ENCODE results near the gene ETV1. TPM values are rescaled to one million over a fixed set of nuclear protein-coding genes. Genes with fewer than 3 reads are reported as not detected.

ETV1 gene
- polyA plus RNA-seq, 1 donor from 2014 or later, result 1.5 TPM

GRCh38 chr7:13850185-13850752 lies 139.2 kb downstream of the ETV1 start:
- Histone ChIP-seq H3F3A (ENCODE audit: insufficient read depth, low read length, poor library complexity, severe bottlenecking) (no peaks in the 10 kb centered on the region), H3K36me3 (ENCODE audit: insufficient read depth, low read length) (no peaks in the 10 kb centered on the region), H2AFZ (ENCODE audit: low read depth, low read length) (no peak overlapping the region), H4K20me1 (ENCODE audit: insufficient read depth) (no peaks in the 10 kb centered on the region), H3K27ac (ENCODE audit: low read length) (no peak overlapping the region), H3K27me3 (ENCODE audit: insufficient read depth, low read depth, low read length) (no peaks in the 10 kb centered on the region), H3K4me3 (ENCODE audit: low read length) (no peak overlapping the region), H3K9ac (ENCODE audit: low read length) (no peak overlapping the region), H3K79me2 (replicated peaks; ENCODE audit: insufficient read depth, low read length) (no peaks in the 10 kb centered on the region), H3K9me2 (ENCODE audit: insufficient read depth, low read length) (no peaks in the 10 kb centered on the region), H3K9me3 (ENCODE audit: low read length) (no peaks in the 10 kb centered on the region), H3K4me2 (ENCODE audit: low read length) (no peak overlapping the region)
- TF ChIP-seq TAF1 (IDR thresholded peaks at IDR 0.05; ENCODE audit: low read depth) (no peak), POLR2AphosphoS5 (IDR thresholded peaks at IDR 0.05) (peak; percentile 22)

DNA sequence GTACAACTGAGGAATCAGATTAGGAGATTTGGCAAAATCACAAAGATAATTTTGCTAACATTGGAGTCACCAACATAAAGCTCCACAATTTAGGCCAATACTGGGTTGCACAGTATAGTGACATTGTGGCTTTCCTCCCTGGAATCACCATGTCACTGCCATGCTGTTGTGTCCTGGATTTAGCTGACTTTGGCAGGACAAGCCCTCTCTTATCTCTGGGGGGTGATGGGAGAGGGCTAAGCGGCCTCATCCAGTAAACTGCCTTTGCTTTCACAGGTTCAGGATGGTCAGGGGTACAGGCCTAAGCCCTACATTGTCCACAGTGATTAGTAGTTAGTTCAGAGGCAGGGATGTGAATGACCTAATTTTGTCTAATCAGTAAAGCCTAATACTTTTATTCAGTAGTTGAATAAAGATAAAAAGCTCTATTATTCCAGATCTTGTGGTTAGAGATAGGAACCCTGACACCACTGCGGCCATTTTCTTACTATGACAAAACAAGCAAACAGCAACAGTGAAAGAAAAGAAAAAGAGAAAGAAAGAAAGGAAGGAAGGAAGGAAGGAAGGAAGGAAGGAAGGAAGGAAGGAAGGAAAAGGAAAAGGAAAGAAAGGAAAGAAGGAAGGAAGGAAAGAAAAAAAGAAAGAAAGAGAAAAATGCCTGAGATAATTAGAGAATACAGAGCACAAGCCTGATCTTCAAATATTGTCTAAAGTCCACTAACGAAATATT lies 140.1 kb downstream of the ETV1 start:
- Histone ChIP-seq H3K9me3 (ENCODE audit: low read length) (no peaks in the 10 kb centered on the region), H3K79me2 (replicated peaks; ENCODE audit: insufficient read depth, low read length) (no peaks in the 10 kb centered on the region), H3K36me3 (ENCODE audit: insufficient read depth, low read length) (no peaks in the 10 kb centered on the region), H3K9me2 (ENCODE audit: insufficient read depth, low read length) (no peaks in the 10 kb centered on the region), H3K27me3 (ENCODE audit: insufficient read depth, low read depth, low read length) (no peaks in the 10 kb centered on the region), H3K4me3 (ENCODE audit: low read length) (no peak overlapping the region), H3K4me2 (ENCODE audit: low read length) (no peak overlapping the region), H3F3A (ENCODE audit: insufficient read depth, low read length, poor library complexity, severe bottlenecking) (no peaks in the 10 kb centered on the region), H3K27ac (ENCODE audit: low read length) (no peak overlapping the region), H3K9ac (ENCODE audit: low read length) (no peak overlapping the region), H4K20me1 (ENCODE audit: insufficient read depth) (no peaks in the 10 kb centered on the region), H2AFZ (ENCODE audit: low read depth, low read length) (no peak overlapping the region)
- TF ChIP-seq POLR2AphosphoS5 (IDR thresholded peaks at IDR 0.05) (no peak), EZH2 (IDR thresholded peaks at IDR 0.05; ENCODE audit: borderline replicate concordance, insufficient read depth, low read length, poor library complexity, severe bottlenecking) (no peak)
- TF ChIP-seq, protein P1, sequence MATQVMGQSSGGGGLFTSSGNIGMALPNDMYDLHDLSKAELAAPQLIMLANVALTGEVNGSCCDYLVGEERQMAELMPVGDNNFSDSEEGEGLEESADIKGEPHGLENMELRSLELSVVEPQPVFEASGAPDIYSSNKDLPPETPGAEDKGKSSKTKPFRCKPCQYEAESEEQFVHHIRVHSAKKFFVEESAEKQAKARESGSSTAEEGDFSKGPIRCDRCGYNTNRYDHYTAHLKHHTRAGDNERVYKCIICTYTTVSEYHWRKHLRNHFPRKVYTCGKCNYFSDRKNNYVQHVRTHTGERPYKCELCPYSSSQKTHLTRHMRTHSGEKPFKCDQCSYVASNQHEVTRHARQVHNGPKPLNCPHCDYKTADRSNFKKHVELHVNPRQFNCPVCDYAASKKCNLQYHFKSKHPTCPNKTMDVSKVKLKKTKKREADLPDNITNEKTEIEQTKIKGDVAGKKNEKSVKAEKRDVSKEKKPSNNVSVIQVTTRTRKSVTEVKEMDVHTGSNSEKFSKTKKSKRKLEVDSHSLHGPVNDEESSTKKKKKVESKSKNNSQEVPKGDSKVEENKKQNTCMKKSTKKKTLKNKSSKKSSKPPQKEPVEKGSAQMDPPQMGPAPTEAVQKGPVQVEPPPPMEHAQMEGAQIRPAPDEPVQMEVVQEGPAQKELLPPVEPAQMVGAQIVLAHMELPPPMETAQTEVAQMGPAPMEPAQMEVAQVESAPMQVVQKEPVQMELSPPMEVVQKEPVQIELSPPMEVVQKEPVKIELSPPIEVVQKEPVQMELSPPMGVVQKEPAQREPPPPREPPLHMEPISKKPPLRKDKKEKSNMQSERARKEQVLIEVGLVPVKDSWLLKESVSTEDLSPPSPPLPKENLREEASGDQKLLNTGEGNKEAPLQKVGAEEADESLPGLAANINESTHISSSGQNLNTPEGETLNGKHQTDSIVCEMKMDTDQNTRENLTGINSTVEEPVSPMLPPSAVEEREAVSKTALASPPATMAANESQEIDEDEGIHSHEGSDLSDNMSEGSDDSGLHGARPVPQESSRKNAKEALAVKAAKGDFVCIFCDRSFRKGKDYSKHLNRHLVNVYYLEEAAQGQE (IDR thresholded peaks at IDR 0.05; ENCODE audit: borderline replicate concordance), result no peak

- no peaks in the 10 kb centered on the region for H3K79me2 ChIP-seq (replicated peaks; ENCODE audit: insufficient read depth, low read length)
- no peak overlapping the region for H2AFZ ChIP-seq (ENCODE audit: low read depth, low read length)
- H3K4me3 ChIP-seq (ENCODE audit: low read length), result no peak overlapping the region
- no peaks in the 10 kb centered on the region for H3F3A ChIP-seq (ENCODE audit: insufficient read depth, low read length, poor library complexity, severe bottlenecking)
- no peaks in the 10 kb centered on the region for H3K36me3 ChIP-seq (ENCODE audit: insufficient read depth, low read length)
- TF ChIP-seq EP300 (conservative IDR thresholded peaks at IDR 0.05; ENCODE audit: poor library complexity, severe bottlenecking) (no peak), RAD21 (conservative IDR thresholded peaks at IDR 0.05) (no peak), EZH2 (IDR thresholded peaks at IDR 0.05; ENCODE audit: borderline replicate concordance, insufficient read depth, low read length, poor library complexity, severe bottlenecking) (no peak), POLR2AphosphoS5 (IDR thresholded peaks at IDR 0.05) (no peak), SMC3 (conservative IDR thresholded peaks at IDR 0.05; ENCODE audit: poor library complexity) (no peak), TAF1 (IDR thresholded peaks at IDR 0.05; ENCODE audit: low read depth) (no peak), MXI1 (conservative IDR thresholded peaks at IDR 0.05; ENCODE audit: poor library complexity, severe bottlenecking) (no peak)
- TF ChIP-seq, protein P1 (IDR thresholded peaks at IDR 0.05; ENCODE audit: borderline replicate concordance), result no peak
- TF ChIP-seq, protein P2, sequence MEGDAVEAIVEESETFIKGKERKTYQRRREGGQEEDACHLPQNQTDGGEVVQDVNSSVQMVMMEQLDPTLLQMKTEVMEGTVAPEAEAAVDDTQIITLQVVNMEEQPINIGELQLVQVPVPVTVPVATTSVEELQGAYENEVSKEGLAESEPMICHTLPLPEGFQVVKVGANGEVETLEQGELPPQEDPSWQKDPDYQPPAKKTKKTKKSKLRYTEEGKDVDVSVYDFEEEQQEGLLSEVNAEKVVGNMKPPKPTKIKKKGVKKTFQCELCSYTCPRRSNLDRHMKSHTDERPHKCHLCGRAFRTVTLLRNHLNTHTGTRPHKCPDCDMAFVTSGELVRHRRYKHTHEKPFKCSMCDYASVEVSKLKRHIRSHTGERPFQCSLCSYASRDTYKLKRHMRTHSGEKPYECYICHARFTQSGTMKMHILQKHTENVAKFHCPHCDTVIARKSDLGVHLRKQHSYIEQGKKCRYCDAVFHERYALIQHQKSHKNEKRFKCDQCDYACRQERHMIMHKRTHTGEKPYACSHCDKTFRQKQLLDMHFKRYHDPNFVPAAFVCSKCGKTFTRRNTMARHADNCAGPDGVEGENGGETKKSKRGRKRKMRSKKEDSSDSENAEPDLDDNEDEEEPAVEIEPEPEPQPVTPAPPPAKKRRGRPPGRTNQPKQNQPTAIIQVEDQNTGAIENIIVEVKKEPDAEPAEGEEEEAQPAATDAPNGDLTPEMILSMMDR (IDR thresholded peaks at IDR 0.05; ENCODE audit: poor library complexity, severe bottlenecking), result no peak
- no peaks in the 10 kb centered on the region for H3K27me3 ChIP-seq (ENCODE audit: insufficient read depth, low read depth, low read length)
- no peaks in the 10 kb centered on the region for H4K20me1 ChIP-seq (ENCODE audit: insufficient read depth)
- H3K9me3 ChIP-seq (ENCODE audit: low read length), result no peaks in the 10 kb centered on the region
- H3K4me2 ChIP-seq (ENCODE audit: low read length), result no peak overlapping the region
- H3K27ac ChIP-seq (ENCODE audit: low read length), result no peak overlapping the region
- no peaks in the 10 kb centered on the region for H3K9me2 ChIP-seq (ENCODE audit: insufficient read depth, low read length)
- H3K9ac ChIP-seq (ENCODE audit: low read length), result no peak overlapping the region
Measured at GRCh38 chr7:13848681-13849131, 140.8 kb downstream of the ETV1 start.

Data from neural cell (in vitro differentiated cells).